ENCODE data around the gene ILRUN.
"Not testable (repeated sequence)": the region's sequence is repeated elsewhere in the genome, so short reads cannot be mapped to it uniquely, and the experiment has no call there.

ILRUN gene

DNA sequence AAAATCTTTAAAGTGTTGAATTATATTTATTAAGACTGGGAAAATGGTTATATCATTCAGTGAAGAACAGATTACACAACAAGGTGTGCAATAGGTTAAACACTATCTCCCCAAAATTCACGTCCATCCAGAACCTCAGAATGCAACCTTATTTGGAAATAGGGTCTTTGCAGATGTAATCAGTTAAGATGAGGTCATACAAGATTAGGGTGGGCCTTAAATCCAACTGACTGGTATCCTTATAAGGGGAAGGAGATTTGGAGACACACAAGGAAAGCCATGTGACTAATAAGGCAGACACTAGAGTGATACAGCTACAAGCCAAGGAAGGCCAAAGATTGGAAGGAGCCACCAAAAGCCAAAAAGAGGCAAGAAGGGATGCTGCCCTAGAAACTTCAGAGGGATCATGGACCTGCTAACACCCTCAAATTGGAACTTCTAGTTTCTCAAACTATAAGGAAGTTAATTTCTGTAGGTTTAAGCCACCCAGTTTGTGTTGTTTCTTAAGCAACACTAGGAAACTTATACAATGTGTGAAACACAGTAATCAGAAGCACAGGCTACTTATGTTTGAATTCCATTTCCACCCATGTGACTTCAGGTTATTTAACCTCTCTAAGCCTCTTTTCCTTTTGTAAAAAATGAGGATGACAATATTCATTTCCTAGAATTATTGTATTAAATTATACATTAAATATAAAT, 16.9 kb downstream of the ILRUN start:
- peaks cover 6% of the 10 kb centered on the region for H3K36me3 Mint-ChIP-seq (ENCODE audit: low read depth)
- no peak for TF ChIP-seq CTCF (IDR thresholded peaks at IDR 0.05; ENCODE audit: unreplicated experiment in 3 of 3)
- peaks cover 9% of the 10 kb centered on the region for H3K4me1 Mint-ChIP-seq
- peak overlapping the region; percentile 16 to 21 (median 20) for H3K27ac Mint-ChIP-seq
- no peaks in the 10 kb centered on the region for H3K27me3 Mint-ChIP-seq (ENCODE audit: low read depth)
- no peaks in the 10 kb centered on the region for H3K9me3 Mint-ChIP-seq
- H3K4me3 Mint-ChIP-seq: no peak overlapping the region

- H3K27me3 Mint-ChIP-seq (ENCODE audit: low read depth): no peaks in the 10 kb centered on the region
- H3K4me3 Mint-ChIP-seq: no peak overlapping the region
- no peak for TF ChIP-seq CTCF (IDR thresholded peaks at IDR 0.05; ENCODE audit: unreplicated experiment in 3 of 3)
- H3K27ac Mint-ChIP-seq: no peak overlapping the region
- no peaks in the 10 kb centered on the region for H3K9me3 Mint-ChIP-seq
- peaks cover 6% of the 10 kb centered on the region for H3K36me3 Mint-ChIP-seq (ENCODE audit: low read depth)
- peaks cover 5% of the 10 kb centered on the region for H3K4me1 Mint-ChIP-seq
These were observed 20.4 kb downstream of the ILRUN start for GRCh38 chr6:34676140-34676539.

GRCh38 chr6:34674930-34675329, 21.6 kb downstream of the ILRUN start:
- H3K4me3 Mint-ChIP-seq: not testable (repeated sequence)

DNA sequence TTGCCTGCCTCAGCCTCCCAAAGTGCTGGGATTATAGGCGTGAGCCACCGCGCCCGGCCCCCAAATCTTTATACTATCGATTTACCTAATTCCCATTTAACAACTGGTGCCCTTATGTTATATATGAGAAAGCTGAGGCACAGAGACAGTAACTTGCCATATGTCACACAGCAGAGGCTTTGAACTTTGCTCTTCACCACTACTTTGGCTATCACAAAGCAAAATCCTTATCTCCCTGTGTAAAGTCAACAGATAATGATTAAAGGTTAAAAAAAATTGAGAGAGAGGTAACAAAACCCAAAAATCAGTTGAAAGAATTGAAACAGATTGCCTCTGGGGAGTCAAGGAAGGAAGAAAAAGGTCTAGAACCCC, 22.3 kb downstream of the ILRUN start:
- Mint-ChIP-seq H3K27ac (no peak overlapping the region), H3K27me3 (ENCODE audit: low read depth) (no peaks in the 10 kb centered on the region), H3K36me3 (ENCODE audit: low read depth) (peaks cover 6% of the 10 kb centered on the region), H3K9me3 (no peaks in the 10 kb centered on the region), H3K4me1 (no peaks in the 10 kb centered on the region), H3K4me3 (no peak overlapping the region)
- no peak for TF ChIP-seq CTCF (IDR thresholded peaks at IDR 0.05; ENCODE audit: unreplicated experiment in 3 of 3)

More at GRCh38 chr6:34674930-34675329, 21.6 kb downstream of the ILRUN start:
- not testable (repeated sequence) for H3K9me3 Mint-ChIP-seq; H3K27ac Mint-ChIP-seq; H3K27me3 Mint-ChIP-seq (ENCODE audit: low read depth); H3K4me1 Mint-ChIP-seq; H3K36me3 Mint-ChIP-seq (ENCODE audit: low read depth)

DNA sequence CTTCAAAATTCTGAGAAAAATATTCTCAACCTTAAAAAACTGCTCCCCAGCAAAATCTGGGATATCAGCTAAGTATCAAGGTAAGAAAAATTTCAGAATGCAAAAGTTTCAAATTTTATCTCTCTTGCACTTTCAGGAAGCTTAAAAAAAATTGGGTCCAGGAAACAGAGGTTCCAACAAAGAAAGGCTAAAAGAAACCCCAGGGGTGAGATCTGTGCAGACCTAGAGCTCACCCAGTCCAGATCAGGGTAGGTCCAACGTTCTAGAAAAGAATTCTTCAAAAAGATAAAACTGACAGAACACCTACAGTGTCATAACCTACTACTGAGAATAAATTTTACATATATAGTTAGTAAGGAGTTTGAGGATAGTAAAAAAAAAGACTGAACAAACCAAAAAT, 23.5 kb downstream of the ILRUN start:
- peak overlapping the region in 2 of 3 experiments; percentile 43 to 51 for H3K27ac Mint-ChIP-seq
- no peak for TF ChIP-seq CTCF (IDR thresholded peaks at IDR 0.05; ENCODE audit: unreplicated experiment in 3 of 3)
- H3K36me3 Mint-ChIP-seq (ENCODE audit: low read depth): peaks cover 6% of the 10 kb centered on the region
- no peaks in the 10 kb centered on the region for H3K4me1 Mint-ChIP-seq
- no peaks in the 10 kb centered on the region for H3K27me3 Mint-ChIP-seq (ENCODE audit: low read depth)
- H3K4me3 Mint-ChIP-seq: no peak overlapping the region
- H3K9me3 Mint-ChIP-seq: no peaks in the 10 kb centered on the region

DNA sequence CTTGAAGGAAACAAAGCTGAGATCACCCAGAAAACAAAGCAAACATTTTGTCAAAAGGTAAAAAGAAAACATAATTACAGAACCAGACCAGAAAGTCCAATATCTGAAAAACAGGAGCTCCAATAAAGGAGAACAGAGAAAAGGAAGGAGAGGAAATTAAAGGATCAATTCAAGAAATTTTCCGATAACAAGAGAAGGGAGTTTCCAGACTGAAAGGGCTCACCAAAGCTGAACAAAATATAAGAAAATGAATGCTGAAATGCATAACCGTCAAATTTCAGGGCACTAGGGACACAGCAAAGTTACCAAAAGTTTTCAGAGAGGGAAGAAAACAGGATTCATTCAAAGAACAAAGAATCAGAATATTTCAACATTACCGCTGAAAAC, 23.9 kb downstream of the ILRUN start:
- Mint-ChIP-seq H3K27me3 (ENCODE audit: low read depth) (no peaks in the 10 kb centered on the region), H3K4me3 (no peak overlapping the region), H3K27ac (peak overlapping the region in 1 of 3 experiments; percentile 51), H3K4me1 (no peaks in the 10 kb centered on the region), H3K36me3 (ENCODE audit: low read depth) (peaks cover 6% of the 10 kb centered on the region), H3K9me3 (no peaks in the 10 kb centered on the region)
- no peak for TF ChIP-seq CTCF (IDR thresholded peaks at IDR 0.05; ENCODE audit: unreplicated experiment in 3 of 3)
